H1 (cell line): ENCODE data around the gene SEC22B. TPM values are rescaled to one million over a fixed set of nuclear protein-coding genes. Genes with fewer than 3 reads are reported as not detected.
"Not testable (repeated sequence)": the region's sequence is repeated elsewhere in the genome, so short reads cannot be mapped to it uniquely, and the experiment has no call there.

Source experiments
- CTCF ChIA-PET: fragments of 300-600 bp; sonication (Branson Sonifier 250); formaldehyde crosslinking; loops from one replicate; lab custom pipeline; 2021; ENCODE audit not compliant: partially characterized antibody; lab: Charles Lee
- POLR2A ChIA-PET: fragments of 300-600 bp; sonication (Branson Sonifier 250); formaldehyde crosslinking; loops from one replicate; lab custom pipeline; 2021; ENCODE audit warnings: inconsistent platforms; ENCODE audit not compliant: partially characterized antibody; lab: Charles Lee
- DNase-seq, 2 experiments: peaks; one replicate each; pipeline versions ENCODE4 v3.0.0 to v3.0.0-alpha.2; 2010 to 2022; ENCODE audit warnings: low spot score in 2 of 2, low read depth in 1 of 2, mixed read lengths in 1 of 2
- FAIRE-seq: peaks from 2 replicates; lab custom pipeline; 2011; peaks lifted over from hg19 to GRCh38; lab: Jason Lieb, UNC
- H2AFZ ChIP-seq: 2 replicates; pipeline ENCODE4 v1.8.1; 2012; ENCODE audit warnings: low read length, inconsistent platforms
- H2AK5ac ChIP-seq: 2 replicates; pipeline ENCODE4 v1.6.1; 2013; ENCODE audit warnings: low read depth, low read length
- H2BK120ac ChIP-seq: replicated peaks from 2 replicates; pipeline ENCODE3; 2013; ENCODE audit warnings: low read depth, low read length, inconsistent platforms
- H2BK12ac ChIP-seq: 2 replicates; pipeline ENCODE4 v1.6.1; 2013; ENCODE audit warnings: low read depth, low read length
- H2BK15ac ChIP-seq: 2 replicates; pipeline ENCODE4 v1.6.1; 2013; ENCODE audit warnings: low read length
- H2BK20ac ChIP-seq: 2 replicates; pipeline ENCODE4 v1.6.1; 2013; ENCODE audit warnings: low read length
- H2BK5ac ChIP-seq: 2 replicates; pipeline ENCODE4 v1.6.1; 2013; ENCODE audit warnings: low read depth, low read length
- H3K14ac ChIP-seq: 2 replicates; pipeline ENCODE4 v1.6.1; 2013; ENCODE audit warnings: inconsistent platforms; ENCODE audit not compliant: insufficient read length
- H3K18ac ChIP-seq: 2 replicates; pipeline ENCODE4 v1.6.1; 2013; ENCODE audit warnings: low read length; ENCODE audit errors: extremely low read depth
- H3K23ac ChIP-seq: 2 replicates; pipeline ENCODE4 v1.6.1; 2013; ENCODE audit warnings: inconsistent platforms; ENCODE audit not compliant: insufficient read length
- H3K23me2 ChIP-seq: 2 replicates; pipeline ENCODE4 v1.6.1; 2013; ENCODE audit warnings: low read depth, low read length
- H3K27ac ChIP-seq: 2 replicates; pipeline ENCODE4 v1.6.1; 2011; ENCODE audit warnings: low read depth, low read length, inconsistent platforms
- H3K27me3 ChIP-seq, 4 experiments: replicated peaks in 1 of 4; 1 replicate in 1 of 4; 2 replicates in 3 of 4; pipeline versions ENCODE4 v1.6.1 to v1.8.1; 2011 to 2013; ENCODE audit warnings: low read length in 3 of 4, mild to moderate bottlenecking in 3 of 4, inconsistent platforms in 2 of 4, mixed read lengths in 2 of 4, moderate library complexity in 1 of 4; ENCODE audit not compliant: control insufficient read depth in 3 of 4, insufficient read depth in 3 of 4; ENCODE audit errors: extremely low read depth in 1 of 4
- H3K36me3 ChIP-seq, 4 experiments: 2 replicates each; pipeline versions ENCODE4 v1.6.1 to v1.8.1; 2011 to 2013; ENCODE audit warnings: mild to moderate bottlenecking in 4 of 4, low read length in 3 of 4, moderate library complexity in 2 of 4, control low read depth in 1 of 4, inconsistent platforms in 1 of 4; ENCODE audit not compliant: insufficient read depth in 4 of 4, control insufficient read depth in 2 of 4
- H3K4ac ChIP-seq: replicated peaks from 2 replicates; pipeline ENCODE3; 2013; ENCODE audit warnings: low read length, low read depth, mixed read lengths, inconsistent platforms; ENCODE audit not compliant: insufficient read length
- H3K4me1 ChIP-seq, 4 experiments: replicated peaks in 1 of 4; 1 replicate in 1 of 4; 2 replicates in 3 of 4; pipeline versions ENCODE4 v1.6.1 to v1.8.1; 2011 to 2013; ENCODE audit warnings: low read length in 3 of 4, inconsistent platforms in 2 of 4, mixed read lengths in 1 of 4; ENCODE audit not compliant: insufficient read depth in 4 of 4, control insufficient read depth in 3 of 4
- H3K4me2 ChIP-seq, 2 experiments: 2 replicates each; pipeline versions ENCODE4 v1.6.1 to v1.8.1; 2011 to 2013; ENCODE audit warnings: low read depth in 2 of 2, low read length in 2 of 2, control low read depth in 1 of 2, inconsistent platforms in 1 of 2, mild to moderate bottlenecking in 1 of 2; ENCODE audit not compliant: insufficient read depth in 1 of 2
- H3K4me3 ChIP-seq, 4 experiments: fragments of 200-600, 300-600 bp in 1 of 4; sonication (generic), shearing (Covaris generic), sonication (Bioruptor Twin) in 1 of 4; 2 replicates each; pipeline versions ENCODE4 v1.5.1 to v1.8.1; 2011 to 2016; ENCODE audit warnings: low read length in 4 of 4, low read depth in 3 of 4, control low read depth in 2 of 4, inconsistent platforms in 2 of 4, mild to moderate bottlenecking in 2 of 4, mixed read lengths in 1 of 4, moderate library complexity in 1 of 4; ENCODE audit not compliant: insufficient read depth in 2 of 4; ENCODE audit errors: extremely low read depth in 1 of 4
- H3K56ac ChIP-seq: replicated peaks from 2 replicates; pipeline ENCODE3; 2013; ENCODE audit warnings: low read depth, mild to moderate bottlenecking, mixed read lengths, low read length, inconsistent platforms; ENCODE audit not compliant: insufficient read length
- H3K79me1 ChIP-seq: 2 replicates; pipeline ENCODE4 v1.6.1; 2013; ENCODE audit warnings: low read depth, low read length, control low read depth
- H3K79me2 ChIP-seq, 2 experiments: 2 replicates each; pipeline versions ENCODE4 v1.6.1 to v1.8.1; 2012 to 2013; ENCODE audit warnings: low read length in 2 of 2, mild to moderate bottlenecking in 2 of 2, inconsistent platforms in 1 of 2; ENCODE audit not compliant: insufficient read depth in 2 of 2, control insufficient read depth in 1 of 2
- H3K9ac ChIP-seq, 4 experiments: replicated peaks in 1 of 4; 1 replicate in 1 of 4; 2 replicates in 3 of 4; pipeline versions ENCODE4 v1.6.1 to v1.8.1; 2011 to 2013; ENCODE audit warnings: low read depth in 3 of 4, low read length in 3 of 4, control low read depth in 2 of 4, mild to moderate bottlenecking in 2 of 4, moderate library complexity in 2 of 4, inconsistent platforms in 1 of 4; ENCODE audit errors: extremely low read depth in 1 of 4
- H3K9me3 ChIP-seq, 2 experiments: 2 replicates each; pipeline versions ENCODE4 v1.6.1 to v1.8.1; 2012 to 2013; ENCODE audit warnings: mild to moderate bottlenecking in 2 of 2, moderate library complexity in 2 of 2, control low read depth in 1 of 2, inconsistent platforms in 1 of 2, low read depth in 1 of 2, low read length in 1 of 2, mixed read lengths in 1 of 2; ENCODE audit not compliant: insufficient read depth in 2 of 2
- H4K20me1 ChIP-seq, 2 experiments: replicated peaks in 1 of 2; 2 replicates each; pipeline versions ENCODE3 to v1.8.1; 2011 to 2013; ENCODE audit warnings: inconsistent platforms in 2 of 2, low read length in 2 of 2, mild to moderate bottlenecking in 1 of 2; ENCODE audit not compliant: insufficient read depth in 2 of 2, control insufficient read depth in 1 of 2
- H4K5ac ChIP-seq: 2 replicates; pipeline ENCODE4 v1.6.1; 2013; ENCODE audit warnings: low read length, low read depth, mixed read lengths, inconsistent platforms; ENCODE audit not compliant: insufficient read length
- H4K8ac ChIP-seq: 2 replicates; pipeline ENCODE4 v1.8.0; 2013; ENCODE audit warnings: mild to moderate bottlenecking, moderate library complexity, low read length, inconsistent platforms; ENCODE audit not compliant: insufficient read depth; ENCODE audit errors: extremely low read depth
- H4K91ac ChIP-seq: replicated peaks from 2 replicates; pipeline ENCODE3; 2013; ENCODE audit warnings: low read length, mixed read lengths, inconsistent platforms; ENCODE audit not compliant: insufficient read length
- WGBS, 2 experiments: shearing (Covaris generic) in 1 of 2; methylation state at CpG; one replicate each; pipeline versions ENCODE4 v1.1.6 to v1.1.7; 2013 to 2015; ENCODE audit warnings: low lambda C conversion rate in 2 of 2, mixed read lengths in 2 of 2, inconsistent platforms in 1 of 2, low coverage in 1 of 2, missing lambda C conversion rate in 1 of 2; ENCODE audit not compliant: insufficient replicate concordance in 2 of 2, insufficient coverage in 1 of 2, insufficient read length in 1 of 2; ENCODE audit errors: extremely low coverage in 1 of 2, missing lambda C conversion rate in 1 of 2; 5-methylcytosine and 5-hydroxymethylcytosine counted together
- polyA plus RNA-seq, 7 experiments: library from polyadenylated mRNA; depleted of rRNA in 3 of 7; stranded (reverse) in 5 of 7; unstranded in 2 of 7; fragments of >200 nt in 5 of 7; fragments of 200-250 nt in 2 of 7; gene quantifications; 1 replicate in 5 of 7; 2 replicates in 1 of 7; 4 replicates in 1 of 7; pipeline versions ENCODE4 v1.2.1 to v1.2.3, GENCODE V29; 2011 to 2013; ENCODE audit warnings: missing spikeins in 2 of 7, mixed read lengths in 2 of 7
- total RNA-seq: library from RNA; stranded (reverse); fragmentation: NEBNext Ultra II Directional; extraction: Animal tissue kit (Norgen Biotek cat#: 25700); gene quantifications from 2 replicates; pipeline ENCODE4 v1.2.1, GENCODE V29; 2021

The SEC22B gene
- total and polyA plus RNA-seq, 2 of the 8 experiments (the other 6 are each of a cell fraction or from before 2014, with no cell fraction given), result 5.6 to 11.6 TPM

GRCh38 chr1:120103768-120104167 lies 72.6 kb downstream of the SEC22B start:
- H3K23ac ChIP-seq, H3K14ac ChIP-seq, H2AK5ac ChIP-seq, H3K4me3 ChIP-seq, POLR2A ChIA-PET, H4K5ac ChIP-seq, H3K79me2 ChIP-seq, H4K91ac ChIP-seq, H3K9me3 ChIP-seq, H3K27me3 ChIP-seq, H2BK5ac ChIP-seq, H3K4ac ChIP-seq, H3K23me2 ChIP-seq, H2BK12ac ChIP-seq, H3K56ac ChIP-seq, H3K4me1 ChIP-seq, H3K36me3 ChIP-seq, H2BK120ac ChIP-seq, H3K4me2 ChIP-seq, DNase-seq, H4K8ac ChIP-seq, H4K20me1 ChIP-seq, H2BK15ac ChIP-seq, H3K79me1 ChIP-seq, CTCF ChIA-PET, FAIRE-seq, H2AFZ ChIP-seq, H3K27ac ChIP-seq, H2BK20ac ChIP-seq, H3K9ac ChIP-seq, H3K18ac ChIP-seq: not testable (repeated sequence)
- no CpG with 5 or more reads among the region's 3 CpGs for WGBS, 2 experiments

- H3K27me3 ChIP-seq, H3K23me2 ChIP-seq, H2BK120ac ChIP-seq, H2AFZ ChIP-seq, FAIRE-seq, H3K4me1 ChIP-seq, H2BK5ac ChIP-seq, H3K56ac ChIP-seq, H3K36me3 ChIP-seq, H3K9me3 ChIP-seq, H2BK20ac ChIP-seq, H3K4me2 ChIP-seq, H4K8ac ChIP-seq, H3K23ac ChIP-seq, DNase-seq, H3K79me2 ChIP-seq, H3K4me3 ChIP-seq, H3K79me1 ChIP-seq, H4K91ac ChIP-seq, H4K20me1 ChIP-seq, H3K27ac ChIP-seq, POLR2A ChIA-PET, H3K9ac ChIP-seq, H3K14ac ChIP-seq, H2BK12ac ChIP-seq, H4K5ac ChIP-seq, H2AK5ac ChIP-seq, CTCF ChIA-PET, H3K4ac ChIP-seq, H2BK15ac ChIP-seq, H3K18ac ChIP-seq: not testable (repeated sequence)
- WGBS, 2 experiments, result no CpG with 5 or more reads among the region's 1 CpG
These were observed 74.7 kb downstream of the SEC22B start for GRCh38 chr1:120101593-120101992.
